GM12878 (cell line): ENCODE data around the gene PCDHGA10. TPM values are rescaled to one million over a fixed set of nuclear protein-coding genes. Genes with fewer than 3 reads are reported as not detected.
A peak's percentile ranks its signal among the peaks of the same experiment; 100 is the strongest.

Experiments
- E4F1 ChIP-seq: fragments of 450-650 bp; IDR thresholded peaks from 2 replicates; pipeline ENCODE4 v1.6.1; 2018; ENCODE audit warnings: borderline replicate concordance, mild to moderate bottlenecking; ENCODE audit not compliant: partially characterized antibody
- EED ChIP-seq: sonication (generic); IDR thresholded peaks from 2 replicates; pipeline ENCODE4 v1.6.1; 2016; ENCODE audit warnings: antibody characterized with exemption, low read depth
- EP300 ChIP-seq, 2 experiments: fragments of 150-350 bp in 1 of 2; IDR thresholded peaks; 2 replicates each; pipeline ENCODE4 v1.6.1; 2011 to 2012; ENCODE audit warnings: low read depth in 2 of 2, low read length in 2 of 2, borderline replicate concordance in 1 of 2, improper control_type of control experiment in 1 of 2, inconsistent platforms in 1 of 2; ENCODE audit not compliant: control insufficient read depth in 1 of 2
- FOS ChIP-seq: IDR thresholded peaks from 3 replicates; pipeline ENCODE4 v1.6.1; 2011; ENCODE audit warnings: borderline replicate concordance; ENCODE audit not compliant: insufficient read length; ENCODE audit errors: extremely low read depth
- FOXM1 ChIP-seq: IDR thresholded peaks from 2 replicates; pipeline ENCODE4 v1.6.1; 2012; ENCODE audit warnings: low read depth, mild to moderate bottlenecking, inconsistent platforms, low read length, moderate library complexity
- IKZF1 ChIP-seq: fragments of 450-650 bp; conservative IDR thresholded peaks from 2 replicates; pipeline ENCODE4 v1.6.1; 2017; ENCODE audit warnings: antibody characterized with exemption, mild to moderate bottlenecking
- MYC ChIP-seq: IDR thresholded peaks from 2 replicates; pipeline ENCODE4 v1.6.1; 2011; ENCODE audit warnings: mild to moderate bottlenecking, low read length, moderate library complexity, inconsistent platforms; ENCODE audit not compliant: insufficient read depth, insufficient replicate concordance, insufficient read length, severe bottlenecking
- RELA ChIP-seq: fragments of 450-650 bp; IDR thresholded peaks from 2 replicates; pipeline ENCODE4 v1.8.0; 2014; ENCODE audit warnings: borderline replicate concordance; ENCODE audit not compliant: partially characterized antibody
- RUNX3 ChIP-seq: IDR thresholded peaks from 2 replicates; pipeline ENCODE4 v1.6.1; 2012; ENCODE audit warnings: low read length, inconsistent platforms
- SKIL ChIP-seq: fragments of 450-650 bp; IDR thresholded peaks from 2 replicates; pipeline ENCODE4 v1.6.1; 2017; ENCODE audit warnings: mild to moderate bottlenecking, low read depth, inconsistent platforms; ENCODE audit not compliant: poor library complexity, severe bottlenecking
- SMARCA5 ChIP-seq: fragments of 450-650 bp; IDR thresholded peaks from 2 replicates; pipeline ENCODE4 v1.6.1; 2017; ENCODE audit warnings: mild to moderate bottlenecking
- STAT3 ChIP-seq: IDR thresholded peaks from 2 replicates; pipeline ENCODE4 v1.6.1; 2011; ENCODE audit warnings: low read depth, low read length, improper control_type of control experiment
- TCF7 ChIP-seq: IDR thresholded peaks from 2 replicates; pipeline ENCODE4 v1.6.1; 2014; ENCODE audit warnings: antibody characterized with exemption, borderline replicate concordance
- YY1 ChIP-seq: IDR thresholded peaks from 2 replicates; pipeline ENCODE4 v1.6.1; 2011; ENCODE audit warnings: low read depth, mild to moderate bottlenecking, low read length
- ZBTB4 ChIP-seq: fragments of 450-650 bp; formaldehyde crosslinking; IDR thresholded peaks from 2 replicates; pipeline ENCODE4 v1.4.0; 2022; ENCODE audit warnings: mild to moderate bottlenecking, moderate library complexity
- ZNF24 ChIP-seq: fragments of 450-650 bp; IDR thresholded peaks from 2 replicates; pipeline ENCODE4 v1.6.1; 2017; ENCODE audit warnings: antibody characterized with exemption, mild to moderate bottlenecking
- polyA plus RNA-seq, 11 experiments: library from polyadenylated mRNA; depleted of rRNA in 4 of 11; unstranded in 6 of 11; stranded (reverse) in 5 of 11; fragments of >200 nt; fragmentation: Nextera tagmentation in 4 of 11; fragmentation: Illumina TruSeq in 1 of 11; extraction: Ambion mirVana in 4 of 11; extraction: Trizol in 1 of 11; gene quantifications; 1 replicate in 1 of 11; 2 replicates in 10 of 11; pipeline versions ENCODE4 v1.2.1 to v1.2.3, GENCODE V29; 2011 to 2016; ENCODE audit warnings: inconsistent platforms in 2 of 11, missing spikeins in 2 of 11, low read depth in 1 of 11
- total RNA-seq, 4 experiments: library from RNA; depleted of rRNA in 3 of 4; stranded (reverse); fragments of >200 nt in 3 of 4; fragmentation: Illumina TruSeq in 1 of 4; extraction: Trizol in 1 of 4; gene quantifications; 2 replicates each; pipeline versions ENCODE4 v1.2.1 to v1.2.3, GENCODE V29; 2013 to 2021
- TF ChIP-seq, protein P1 (sequence below): IDR thresholded peaks from 2 replicates; pipeline ENCODE4 v1.6.1; 2012; ENCODE audit warnings: low read depth, low read length, improper control_type of control experiment
- TF ChIP-seq, protein P2 (sequence below): fragments of 450-650 bp; conservative IDR thresholded peaks from 2 replicates; pipeline ENCODE4 v1.6.1; 2017; ENCODE audit warnings: mild to moderate bottlenecking, moderate library complexity

Gene PCDHGA10
- total and polyA plus RNA-seq, 10 of the 15 experiments (the other 5 are each of a cell fraction or from before 2014, with no cell fraction given) = 0.39 to 2.2 (median 1.1) TPM

- TF ChIP-seq E4F1 (no peak), MYC (no peak), ZBTB4 (CRISPR knock-in tag) (no peak), SKIL (peak; percentile 31), YY1 (peak; percentile 82), EED (peak; percentile 17; the same call in 1 of the 2 replicates), IKZF1 (peak; percentile 45; the same call in 1 of the 2 replicates), TCF7 (no peak), RELA (no peak), ZNF24 (no peak), FOS (no peak), FOXM1 (0 out of 2 replicates have a peak, but pooled peaks have one; percentile 18), RUNX3 (0 out of 2 replicates have a peak, but pooled peaks have one; percentile 13), EP300 (IDR thresholded peaks at IDR 0.05; ENCODE audit: borderline replicate concordance in 1 of 2, control insufficient read depth in 1 of 2, low read depth in 2 of 2, low read length in 2 of 2) (no peak), SMARCA5 (peak; percentile 55; the same call in 1 of the 2 replicates), STAT3 (no peak)
- TF ChIP-seq, protein P1, sequence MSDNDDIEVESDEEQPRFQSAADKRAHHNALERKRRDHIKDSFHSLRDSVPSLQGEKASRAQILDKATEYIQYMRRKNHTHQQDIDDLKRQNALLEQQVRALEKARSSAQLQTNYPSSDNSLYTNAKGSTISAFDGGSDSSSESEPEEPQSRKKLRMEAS = no peak
- TF ChIP-seq, protein P2, sequence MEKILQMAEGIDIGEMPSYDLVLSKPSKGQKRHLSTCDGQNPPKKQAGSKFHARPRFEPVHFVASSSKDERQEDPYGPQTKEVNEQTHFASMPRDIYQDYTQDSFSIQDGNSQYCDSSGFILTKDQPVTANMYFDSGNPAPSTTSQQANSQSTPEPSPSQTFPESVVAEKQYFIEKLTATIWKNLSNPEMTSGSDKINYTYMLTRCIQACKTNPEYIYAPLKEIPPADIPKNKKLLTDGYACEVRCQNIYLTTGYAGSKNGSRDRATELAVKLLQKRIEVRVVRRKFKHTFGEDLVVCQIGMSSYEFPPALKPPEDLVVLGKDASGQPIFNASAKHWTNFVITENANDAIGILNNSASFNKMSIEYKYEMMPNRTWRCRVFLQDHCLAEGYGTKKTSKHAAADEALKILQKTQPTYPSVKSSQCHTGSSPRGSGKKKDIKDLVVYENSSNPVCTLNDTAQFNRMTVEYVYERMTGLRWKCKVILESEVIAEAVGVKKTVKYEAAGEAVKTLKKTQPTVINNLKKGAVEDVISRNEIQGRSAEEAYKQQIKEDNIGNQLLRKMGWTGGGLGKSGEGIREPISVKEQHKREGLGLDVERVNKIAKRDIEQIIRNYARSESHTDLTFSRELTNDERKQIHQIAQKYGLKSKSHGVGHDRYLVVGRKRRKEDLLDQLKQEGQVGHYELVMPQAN = no peak; the same call in 1 of the 2 replicates
Measured at GRCh38 chr5:141412854-141413539, at the start of gene PCDHGA10 (continued).
